CD4-positive, alpha-beta T cell (primary cell): ENCODE data around the gene EFTUD2. TPM values are rescaled to one million over a fixed set of nuclear protein-coding genes. Genes with fewer than 3 reads are reported as not detected.

Source experiments
- ATAC-seq: fragments of 200-7000 bp; cut with Tn5 transposase; one replicate; pipeline ENCODE4 v1.10.0; 2022; ENCODE audit warnings: mild to moderate bottlenecking; ENCODE audit not compliant: poor library complexity
- CTCF ChIA-PET: fragments of 350-600 bp; sonication (Branson Sonifier 250); formaldehyde crosslinking; loops from one replicate; lab custom pipeline; 2021; ENCODE audit warnings: antibody characterized with exemption, inconsistent platforms; lab: Charles Lee
- POLR2A ChIA-PET: fragments of 350-600 bp; sonication (Branson Sonifier 250); formaldehyde crosslinking; loops from one replicate; lab custom pipeline; 2021; ENCODE audit warnings: antibody characterized with exemption, inconsistent platforms; lab: Charles Lee
- DNase-seq, 14 experiments: peaks; one replicate each; pipeline ENCODE4 v3.0.0-alpha.2; 2013 to 2020; ENCODE audit warnings: mixed read lengths in 2 of 14
- H3K27ac ChIP-seq, 2 donors: one replicate each; pipeline versions ENCODE4 v1.5.1 to v1.7.0; 2013; ENCODE audit warnings: low read length in 2 of 2, low read depth in 1 of 2, mild to moderate bottlenecking in 1 of 2
- H3K27me3 ChIP-seq, 2 experiments: 1 replicate in 1 of 2; 2 replicates in 1 of 2; pipeline versions ENCODE4 v1.6.1 to v1.7.0; 2013; ENCODE audit warnings: low read length in 2 of 2, control low read depth in 1 of 2, mild to moderate bottlenecking in 1 of 2, moderate library complexity in 1 of 2; ENCODE audit not compliant: insufficient read depth in 2 of 2, control insufficient read depth in 1 of 2
- H3K36me3 ChIP-seq: one replicate; pipeline ENCODE4 v1.6.1; 2013; ENCODE audit warnings: low read length, control low read depth; ENCODE audit not compliant: insufficient read depth
- H3K4me1 ChIP-seq: one replicate; pipeline ENCODE4 v1.6.1; 2013; ENCODE audit warnings: low read length, control low read depth; ENCODE audit not compliant: insufficient read depth
- H3K4me3 ChIP-seq: one replicate; pipeline ENCODE4 v1.5.1; 2013; ENCODE audit warnings: mild to moderate bottlenecking, low read length, moderate library complexity
- H3K9me3 ChIP-seq, 2 experiments: 1 replicate in 1 of 2; 2 replicates in 1 of 2; pipeline versions ENCODE4 v1.6.1 to v1.7.0; 2013; ENCODE audit warnings: low read length in 2 of 2, mild to moderate bottlenecking in 2 of 2, control low read depth in 1 of 2, moderate library complexity in 1 of 2; ENCODE audit not compliant: control insufficient read depth in 1 of 2, insufficient read depth in 1 of 2
- H3K27ac Mint-ChIP-seq: one replicate; pipeline ENCODE4 v1.8.0; 2020; ENCODE audit warnings: mixed read lengths
- H3K27me3 Mint-ChIP-seq: one replicate; pipeline ENCODE4 v1.8.0; 2021; ENCODE audit warnings: mixed read lengths
- H3K36me3 Mint-ChIP-seq: one replicate; pipeline ENCODE4 v1.8.0; 2021; ENCODE audit warnings: low read depth, mixed read lengths
- H3K4me1 Mint-ChIP-seq: one replicate; pipeline ENCODE4 v1.8.0; 2021; ENCODE audit warnings: low read depth, mixed read lengths
- H3K4me3 Mint-ChIP-seq: one replicate; pipeline ENCODE4 v1.8.0; 2020; ENCODE audit warnings: mild to moderate bottlenecking, mixed read lengths
- H3K9me3 Mint-ChIP-seq: one replicate; pipeline ENCODE4 v1.8.0; 2020; ENCODE audit warnings: mixed read lengths
- CTCF ChIP-seq: fragments of 200-600 bp; IDR thresholded peaks from one replicate; pipeline ENCODE4 v1.8.0; 2022; ENCODE audit warnings: antibody characterized with exemption, mild to moderate bottlenecking
- intact Hi-C, 2 experiments: fragments of 100-400 bp; cut with DNase I in 1 of 2; cut with micrococcal nuclease in 1 of 2; formaldehyde crosslinking; loops; one replicate each; pipeline versions ENCODE4 v1.15.1 to v1.9.0; 2023 to 2025; cut with DNase I, micrococcal nuclease
- total RNA-seq, 174 experiments: library from RNA in 2 of 174; stranded (reverse) in 2 of 174; gene quantifications; one replicate each; pipeline ENCODE4 v1.2.3 and lab custom pipeline; 2021 to 2026

Gene EFTUD2
- total RNA-seq, 2 experiments from 2014 or later = 105 to 112 TPM

- H3K27ac ChIP-seq = no peak overlapping the region
- POLR2A ChIA-PET = no interaction called here
- H3K27me3 ChIP-seq = peaks cover 0 to 5% of the 10 kb centered on the region in 2 experiments
- H3K4me3 ChIP-seq = no peak overlapping the region
- H3K4me1 Mint-ChIP-seq = peaks cover 2% of the 10 kb centered on the region
- no peaks in the 10 kb centered on the region for H3K9me3 ChIP-seq
- DNase-seq (no peak), ATAC-seq (no peak)
- H3K27me3 Mint-ChIP-seq = peaks cover 19% of the 10 kb centered on the region
- H3K9me3 Mint-ChIP-seq = no peaks in the 10 kb centered on the region
- no peak overlapping the region for H3K4me3 Mint-ChIP-seq
- CTCF ChIA-PET = no interaction called here
- H3K27ac Mint-ChIP-seq = no peak overlapping the region
- TF ChIP-seq CTCF = no peak
- peaks cover 1% of the 10 kb centered on the region for H3K4me1 ChIP-seq
- no peaks in the 10 kb centered on the region for H3K36me3 ChIP-seq
- no peaks in the 10 kb centered on the region for H3K36me3 Mint-ChIP-seq
- intact Hi-C loops = no loop called here
Measured at GRCh38 chr17:44905006-44906000, 6.1 kb upstream of the EFTUD2 start.

GRCh38 chr17:44904001-44904984 is 5.0 kb upstream of the EFTUD2 start:
- Histone ChIP-seq H3K27me3 (no peaks in the 10 kb centered on the region), H3K27ac (no peak overlapping the region), H3K4me1 (peaks cover 9% of the 10 kb centered on the region), H3K9me3 (no peaks in the 10 kb centered on the region), H3K4me3 (no peak overlapping the region), H3K36me3 (no peaks in the 10 kb centered on the region)
- ChIA-PET CTCF (no interaction called here), POLR2A (no interaction called here)
- DNase-seq (peak in 1 of 14 experiments; percentile 16), ATAC-seq (no peak)
- no peak overlapping the region for H3K27ac Mint-ChIP-seq
- H3K4me1 Mint-ChIP-seq = peaks cover 12% of the 10 kb centered on the region
- peaks cover 3% of the 10 kb centered on the region for H3K36me3 Mint-ChIP-seq
- no peak for TF ChIP-seq CTCF
- peaks cover 23% of the 10 kb centered on the region for H3K27me3 Mint-ChIP-seq
- intact Hi-C loops = loop anchor here in 1 of 2 experiments (5.0 kb wide), 1 partner anchor 228 kb away; the partner anchor contains the start of gene PLCD3
- H3K4me3 Mint-ChIP-seq = no peak overlapping the region
- H3K9me3 Mint-ChIP-seq = no peaks in the 10 kb centered on the region

GRCh38 chr17:44903012-44903685 is 3.9 kb upstream of the EFTUD2 start:
- Histone ChIP-seq H3K9me3 (no peaks in the 10 kb centered on the region), H3K27me3 (no peaks in the 10 kb centered on the region), H3K4me1 (peaks cover 17% of the 10 kb centered on the region), H3K27ac (no peak overlapping the region), H3K36me3 (no peaks in the 10 kb centered on the region), H3K4me3 (no peak overlapping the region)
- Mint-ChIP-seq H3K27me3 (peaks cover 23% of the 10 kb centered on the region), H3K36me3 (peaks cover 14% of the 10 kb centered on the region), H3K4me1 (peaks cover 23% of the 10 kb centered on the region), H3K27ac (no peak overlapping the region), H3K4me3 (no peak overlapping the region), H3K9me3 (no peaks in the 10 kb centered on the region)
- no peak for ATAC-seq
- DNase-seq = peak in 1 of 14 experiments; percentile 14
- POLR2A ChIA-PET = no interaction called here
- TF ChIP-seq CTCF = no peak
- CTCF ChIA-PET = interaction anchor here (0.6 kb wide), 1 partner anchor 29 kb away, joined by 3 read pairs; no protein-coding TSS in a partner anchor
- intact Hi-C loops = loop anchor here in 1 of 2 experiments (5.0 kb wide), 1 partner anchor 229 kb away; the partner anchor contains the start of gene PLCD3
